ENCODE results near the gene DCUN1D3.

DNA sequence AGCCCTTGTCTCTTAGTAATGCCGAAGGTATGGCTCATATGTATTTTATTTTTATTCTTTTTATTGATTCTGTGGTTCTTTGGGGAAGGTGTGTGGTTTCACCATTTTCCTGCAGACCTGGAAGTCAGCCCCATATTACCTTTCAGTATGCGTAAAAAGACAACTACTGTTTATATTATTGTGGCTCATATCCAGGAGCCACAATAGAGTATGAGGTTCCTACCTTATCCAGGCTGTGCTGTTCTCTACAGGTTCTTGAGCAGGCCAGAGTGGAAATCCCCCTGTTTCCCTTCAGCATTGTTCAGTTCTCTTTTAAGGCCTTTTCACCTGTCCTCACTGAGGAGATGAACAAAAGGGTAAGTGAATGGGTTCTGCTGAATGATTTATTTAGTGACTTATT is 60.7 kb downstream of the DCUN1D3 start:
- TF ChIP-seq, protein P1, sequence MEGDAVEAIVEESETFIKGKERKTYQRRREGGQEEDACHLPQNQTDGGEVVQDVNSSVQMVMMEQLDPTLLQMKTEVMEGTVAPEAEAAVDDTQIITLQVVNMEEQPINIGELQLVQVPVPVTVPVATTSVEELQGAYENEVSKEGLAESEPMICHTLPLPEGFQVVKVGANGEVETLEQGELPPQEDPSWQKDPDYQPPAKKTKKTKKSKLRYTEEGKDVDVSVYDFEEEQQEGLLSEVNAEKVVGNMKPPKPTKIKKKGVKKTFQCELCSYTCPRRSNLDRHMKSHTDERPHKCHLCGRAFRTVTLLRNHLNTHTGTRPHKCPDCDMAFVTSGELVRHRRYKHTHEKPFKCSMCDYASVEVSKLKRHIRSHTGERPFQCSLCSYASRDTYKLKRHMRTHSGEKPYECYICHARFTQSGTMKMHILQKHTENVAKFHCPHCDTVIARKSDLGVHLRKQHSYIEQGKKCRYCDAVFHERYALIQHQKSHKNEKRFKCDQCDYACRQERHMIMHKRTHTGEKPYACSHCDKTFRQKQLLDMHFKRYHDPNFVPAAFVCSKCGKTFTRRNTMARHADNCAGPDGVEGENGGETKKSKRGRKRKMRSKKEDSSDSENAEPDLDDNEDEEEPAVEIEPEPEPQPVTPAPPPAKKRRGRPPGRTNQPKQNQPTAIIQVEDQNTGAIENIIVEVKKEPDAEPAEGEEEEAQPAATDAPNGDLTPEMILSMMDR (IDR thresholded peaks at IDR 0.05) = no peak
- TF ChIP-seq POLR2A (IDR thresholded peaks at IDR 0.05) = no peak
